Bone marrow (tissue), 2 donors: Measurements from ENCODE around the gene CLEC4E.
"Not testable (repeated sequence)": the region's sequence is repeated elsewhere in the genome, so short reads cannot be mapped to it uniquely, and the experiment has no call there.

Source experiments
- DNase-seq, 2 donors: peaks; one replicate each; lab custom pipeline; 2025; lab: John Stamatoyannopoulos, UW

Gene CLEC4E, protein sequence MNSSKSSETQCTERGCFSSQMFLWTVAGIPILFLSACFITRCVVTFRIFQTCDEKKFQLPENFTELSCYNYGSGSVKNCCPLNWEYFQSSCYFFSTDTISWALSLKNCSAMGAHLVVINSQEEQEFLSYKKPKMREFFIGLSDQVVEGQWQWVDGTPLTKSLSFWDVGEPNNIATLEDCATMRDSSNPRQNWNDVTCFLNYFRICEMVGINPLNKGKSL

DNA sequence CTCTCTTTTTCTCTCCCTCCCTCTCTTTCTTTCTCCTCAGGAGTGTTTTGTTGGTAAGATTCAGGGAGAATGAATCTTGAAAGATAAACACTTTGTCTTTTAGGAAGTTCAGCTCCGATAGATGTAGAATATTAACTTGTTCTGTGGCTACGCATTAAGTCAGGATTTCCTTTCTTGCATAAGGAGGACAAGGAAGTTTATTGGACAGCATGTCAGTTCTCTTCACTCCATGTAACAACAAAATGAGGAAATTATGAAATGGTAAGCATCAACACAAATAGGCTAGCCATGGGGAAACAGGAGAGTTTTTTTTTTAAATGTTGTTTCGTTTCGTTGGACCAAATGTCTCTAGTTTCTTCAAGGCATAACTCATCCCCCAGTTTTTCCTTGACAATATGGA is at the start of gene CLEC4E:
CLEC4E (minus strand) TSS at position 75 of the 400 bp plus-strand sequence. CDS start 108 bp downstream, outside the sequence.
- not testable (repeated sequence) for DNase-seq

DNA sequence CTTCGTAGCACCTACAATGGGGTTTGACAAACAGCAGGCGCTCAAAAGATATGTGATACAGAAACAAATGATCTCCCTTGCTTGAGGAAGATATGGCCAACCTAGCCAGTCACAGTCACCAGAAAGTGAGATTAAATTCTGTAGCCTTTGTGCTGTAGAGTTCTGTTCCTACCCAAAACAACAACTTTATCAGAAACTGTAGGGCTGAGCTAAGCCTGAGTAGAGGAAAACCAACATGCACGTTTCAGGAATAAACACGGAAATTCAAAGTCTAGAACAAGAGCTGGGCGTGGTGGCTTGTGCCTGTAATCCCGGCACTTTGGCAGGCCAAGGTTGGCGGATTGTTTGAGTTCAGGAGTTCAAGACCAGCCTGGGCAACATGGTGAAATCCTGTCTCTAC is 49.0 kb upstream of the CLEC4E start:
- no peak for DNase-seq

DNA sequence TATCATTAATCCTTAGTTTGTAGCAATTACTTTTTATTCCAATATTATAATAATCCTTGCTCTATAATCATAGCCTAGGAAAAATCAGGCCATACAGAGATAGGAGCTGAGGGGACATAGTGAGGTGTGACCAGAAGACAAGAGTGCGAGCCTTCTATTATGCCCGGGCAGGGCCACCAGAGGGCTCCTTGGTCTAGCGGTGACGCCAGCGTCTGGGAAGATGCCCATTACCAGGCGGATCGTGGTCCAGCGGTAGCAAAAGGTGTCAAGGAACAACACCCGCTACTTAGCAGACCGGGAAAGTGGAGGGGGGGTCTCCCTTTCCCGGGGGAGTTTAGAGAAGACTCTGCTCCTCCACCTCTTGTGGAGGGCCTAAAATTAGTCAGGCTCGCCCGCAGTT is 43.8 kb upstream of the CLEC4E start:
- not testable (repeated sequence) for DNase-seq

DNA sequence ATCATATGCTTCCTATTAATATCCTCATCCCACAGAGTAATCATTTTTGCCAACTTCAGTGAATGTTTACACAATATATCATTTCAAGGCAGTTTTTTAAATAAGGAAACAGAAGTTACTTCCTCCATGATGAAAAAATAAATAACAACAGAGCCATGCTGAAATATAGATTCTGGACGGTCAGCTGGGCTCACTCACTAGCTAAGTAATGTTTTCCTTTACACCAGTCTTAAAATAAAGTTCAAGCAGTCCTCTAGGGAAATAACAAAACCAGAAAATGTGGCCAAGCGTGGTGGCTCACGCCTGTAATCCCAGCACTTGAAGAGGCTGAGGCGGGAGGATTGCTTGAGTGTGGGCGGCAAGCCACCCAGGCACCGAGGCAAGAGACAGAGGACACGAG is 43.3 kb upstream of the CLEC4E start:
- DNase-seq: no peak

DNA sequence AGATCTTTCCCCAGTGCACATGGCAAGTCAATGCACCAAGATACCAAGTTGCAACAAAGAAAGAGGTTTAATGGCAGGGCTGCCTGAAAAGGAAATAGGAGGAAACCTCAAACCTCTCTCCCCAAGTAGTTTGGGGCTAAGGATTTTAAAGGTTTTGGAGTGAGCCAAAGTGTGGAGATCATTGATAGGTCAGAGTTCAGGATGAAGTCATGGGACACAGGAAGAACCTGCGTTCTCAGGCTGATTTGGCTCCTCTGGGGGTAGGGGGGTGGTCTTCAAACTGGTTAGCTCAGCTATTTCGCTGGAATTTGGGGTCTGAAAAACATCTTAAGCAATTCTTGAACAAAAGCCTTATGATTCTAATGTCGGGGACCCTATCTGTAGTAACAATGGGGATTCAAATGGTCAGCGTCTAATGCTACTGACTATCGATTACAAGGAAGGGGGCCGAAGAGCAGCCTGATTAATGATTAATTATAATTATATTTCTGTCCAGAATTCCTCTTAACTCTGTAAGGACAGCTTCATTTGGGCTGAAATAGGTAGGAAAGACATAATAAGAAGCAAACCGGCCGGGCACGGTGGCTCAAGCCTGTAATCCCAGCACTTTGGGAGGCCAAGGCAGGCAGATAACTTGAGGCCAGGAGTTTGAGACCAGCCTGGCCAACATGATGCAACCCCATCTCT is 40.5 kb upstream of the CLEC4E start:
- DNase-seq: no peak

DNA sequence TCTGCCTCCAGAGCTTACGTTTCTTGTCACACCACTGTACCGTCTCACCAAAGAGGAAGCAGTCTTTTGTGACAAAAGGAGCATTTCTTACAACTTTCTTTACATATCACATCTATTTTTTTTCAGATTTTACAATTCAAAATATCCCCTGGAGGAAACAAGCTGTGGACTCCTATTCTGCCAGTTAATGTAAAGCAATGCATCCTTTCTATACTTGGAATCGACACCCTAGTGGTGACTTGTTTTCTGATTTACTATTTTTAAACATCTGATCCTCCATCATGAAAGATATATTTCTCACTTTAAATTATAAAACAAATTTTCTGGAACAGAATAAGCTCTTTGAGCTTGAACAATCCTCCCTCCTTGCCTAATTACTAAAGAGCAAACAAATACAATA is 37.2 kb upstream of the CLEC4E start:
- DNase-seq: no peak

DNA sequence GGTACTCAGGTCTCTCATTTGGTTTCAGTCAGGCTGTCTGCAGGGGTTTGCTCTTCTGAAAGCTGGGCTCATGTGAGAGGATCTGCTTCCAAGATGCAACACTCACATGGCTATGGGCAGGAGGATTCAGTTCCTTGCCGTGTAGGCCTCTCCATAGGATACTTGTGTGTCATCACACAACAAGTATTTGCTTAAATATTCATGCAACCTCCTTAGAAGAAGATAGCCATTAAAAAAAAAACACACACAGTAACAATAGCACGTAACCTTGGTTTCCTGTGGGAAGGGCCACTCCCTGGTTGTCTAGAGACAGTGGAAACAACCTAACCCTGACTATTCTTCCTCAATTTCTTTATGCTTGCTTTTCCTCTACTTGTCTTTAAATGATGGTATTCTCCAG is 31.8 kb upstream of the CLEC4E start:
- no peak for DNase-seq

DNA sequence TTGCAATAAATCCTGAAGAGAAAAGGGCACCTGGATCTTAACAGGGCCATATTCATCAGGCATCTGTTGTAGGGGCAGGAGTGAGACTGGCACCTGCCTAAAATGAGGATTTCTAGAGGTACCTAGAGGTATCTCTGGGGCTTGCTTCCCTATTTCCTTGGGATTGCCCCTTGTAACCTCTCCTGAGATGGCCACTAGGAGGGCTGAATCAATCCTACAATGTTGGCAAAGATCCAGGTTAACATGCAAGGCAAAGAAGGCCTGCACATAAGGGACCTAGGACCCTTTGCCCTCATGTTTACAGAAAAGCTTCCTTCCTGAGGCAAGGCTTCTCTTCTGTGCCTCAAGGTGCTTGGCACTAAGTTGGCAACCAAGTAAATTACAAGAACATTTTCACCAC is 25.8 kb upstream of the CLEC4E start:
- no peak for DNase-seq

DNA sequence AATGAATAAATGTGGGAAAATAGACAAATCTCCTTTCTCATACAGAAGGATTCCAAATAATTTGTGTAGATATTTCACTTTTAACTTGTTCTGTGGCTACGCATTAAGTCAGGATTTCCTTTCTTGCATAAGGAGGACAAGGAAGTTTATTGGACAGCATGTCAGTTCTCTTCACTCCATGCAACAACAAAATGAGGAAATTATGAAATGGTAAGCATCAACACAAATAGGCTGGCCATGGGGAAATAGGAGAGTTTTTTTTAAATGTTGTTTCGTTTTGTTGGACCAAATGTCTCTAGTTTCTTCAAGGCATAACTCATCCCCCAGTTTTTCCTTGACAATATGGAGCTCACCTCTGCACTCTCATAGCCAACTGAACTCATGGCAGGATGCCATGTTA is 25.3 kb upstream of the CLEC4E start:
- DNase-seq: not testable (repeated sequence)

DNA sequence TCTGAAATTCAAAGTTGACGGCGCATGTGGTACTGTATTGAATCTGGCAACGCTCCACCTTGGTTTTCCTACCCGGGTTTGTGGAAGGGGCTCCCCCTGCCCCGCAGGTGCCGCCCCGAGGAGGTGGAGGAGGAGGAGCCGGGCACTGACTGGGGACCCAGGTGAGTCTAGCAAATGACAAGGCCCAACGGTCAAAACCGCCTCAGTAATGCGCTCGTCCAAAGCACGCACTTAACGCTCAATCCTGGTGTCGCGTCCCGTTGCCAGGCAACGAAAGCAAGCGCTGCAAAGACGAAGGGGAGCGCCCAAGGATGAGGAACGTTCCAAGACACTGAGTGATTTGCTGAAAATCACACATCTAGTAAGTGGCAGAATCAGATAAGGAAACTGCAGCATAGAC is 24.0 kb upstream of the CLEC4E start:
- no peak for DNase-seq

DNA sequence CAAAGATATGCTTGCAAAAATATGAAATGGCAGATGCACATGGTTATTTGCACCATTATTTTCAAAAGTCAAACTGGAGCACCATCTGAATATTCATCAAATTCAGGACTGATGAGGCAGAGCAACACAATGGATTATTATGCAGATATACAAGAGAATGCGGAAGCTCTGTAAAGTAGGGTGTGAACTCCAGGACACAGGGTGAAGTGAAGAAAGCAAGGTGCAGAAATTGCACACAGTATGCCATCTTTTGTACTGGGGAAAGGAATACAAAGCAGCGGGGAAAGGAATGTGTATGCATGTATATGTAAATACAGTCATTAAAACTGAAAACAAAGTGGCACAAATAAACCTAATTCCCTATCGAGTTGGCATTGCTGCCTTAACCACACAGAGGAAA is 22.7 kb upstream of the CLEC4E start:
- DNase-seq: no peak

DNA sequence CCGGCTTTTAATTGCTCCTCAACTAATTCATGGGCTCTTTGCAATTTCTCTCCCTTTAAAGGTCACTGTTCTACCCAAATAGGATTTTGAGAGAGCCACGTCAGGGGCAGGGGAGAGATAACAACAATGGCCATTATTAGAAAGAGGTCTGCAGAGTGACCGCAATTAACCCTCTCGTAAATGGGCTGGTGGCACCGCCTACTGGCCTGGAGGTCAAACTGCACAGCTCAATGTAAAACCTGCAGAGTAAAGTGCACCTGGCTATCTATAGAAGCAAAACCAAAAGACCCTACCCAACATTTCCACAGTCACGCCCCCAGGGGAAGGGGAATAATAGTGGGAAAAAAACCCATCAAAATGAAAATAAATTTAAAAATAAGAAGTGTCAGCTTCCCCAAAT is 21.6 kb upstream of the CLEC4E start:
- no peak for DNase-seq

DNA sequence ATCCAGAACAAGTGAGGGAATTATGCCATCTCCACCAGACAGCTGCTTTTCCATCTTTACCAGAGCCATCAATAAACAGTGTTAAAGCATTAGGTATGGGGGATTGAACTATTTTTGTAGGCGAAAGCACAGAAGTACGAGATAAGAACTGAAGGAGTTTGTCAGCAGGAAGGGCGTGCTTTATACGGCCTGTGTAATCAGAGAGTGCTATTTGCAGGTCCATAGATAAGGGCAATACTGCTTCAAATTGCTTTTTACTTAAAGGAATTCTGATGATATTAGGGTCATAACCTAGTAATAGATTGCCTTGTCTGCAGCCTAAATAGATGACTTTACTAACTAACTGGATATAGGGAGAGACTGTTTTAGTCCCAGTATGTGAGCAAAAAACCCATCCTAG is 20.3 kb upstream of the CLEC4E start:
- DNase-seq: no peak

DNA sequence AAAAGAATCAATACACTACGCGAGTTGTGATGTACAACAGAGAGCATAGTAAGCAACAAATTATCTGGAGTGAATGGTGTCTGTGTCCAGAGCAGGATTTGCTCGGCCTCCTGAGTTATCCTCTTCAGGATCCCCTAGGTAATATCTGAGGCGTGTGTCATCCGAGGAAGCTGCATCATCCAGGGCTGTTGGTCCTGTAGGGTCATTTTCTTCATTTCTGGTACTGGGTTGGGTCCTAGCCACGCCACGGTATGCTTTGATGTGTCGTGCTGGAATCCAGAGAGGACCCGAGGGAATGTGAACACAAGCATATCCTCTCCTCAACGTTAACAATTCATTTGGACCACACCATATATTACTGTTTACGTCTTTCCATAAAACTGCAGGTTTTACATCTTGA is 19.0 kb upstream of the CLEC4E start:
- DNase-seq: no peak

DNA sequence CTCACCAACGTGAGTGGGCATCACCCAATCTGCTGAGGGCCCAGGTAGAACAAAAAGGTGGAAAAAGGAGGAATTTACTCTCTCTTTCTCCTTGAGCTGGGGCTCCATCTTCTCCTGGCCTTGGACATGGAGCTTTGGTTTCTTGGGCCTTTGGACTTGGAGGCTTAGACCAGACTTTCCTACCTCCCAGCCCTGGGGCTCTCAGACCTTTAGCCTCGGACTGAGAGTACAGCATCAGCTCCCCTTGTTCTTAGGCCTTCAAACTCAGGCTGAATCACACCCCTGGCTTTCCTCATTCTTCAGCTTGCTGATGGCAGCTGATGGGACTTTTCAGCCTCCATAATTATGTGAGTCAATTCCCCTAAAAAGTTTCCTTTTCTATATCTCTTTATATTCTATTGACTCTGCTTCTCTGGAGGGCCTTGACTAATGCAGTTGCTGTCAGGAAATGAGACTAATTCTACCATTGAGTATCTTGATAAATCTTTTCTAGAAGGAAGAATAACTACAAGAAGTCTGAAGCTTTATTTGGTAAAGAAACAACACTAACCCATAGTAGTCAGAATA is 15.9 kb upstream of the CLEC4E start:
- DNase-seq: no peak

DNA sequence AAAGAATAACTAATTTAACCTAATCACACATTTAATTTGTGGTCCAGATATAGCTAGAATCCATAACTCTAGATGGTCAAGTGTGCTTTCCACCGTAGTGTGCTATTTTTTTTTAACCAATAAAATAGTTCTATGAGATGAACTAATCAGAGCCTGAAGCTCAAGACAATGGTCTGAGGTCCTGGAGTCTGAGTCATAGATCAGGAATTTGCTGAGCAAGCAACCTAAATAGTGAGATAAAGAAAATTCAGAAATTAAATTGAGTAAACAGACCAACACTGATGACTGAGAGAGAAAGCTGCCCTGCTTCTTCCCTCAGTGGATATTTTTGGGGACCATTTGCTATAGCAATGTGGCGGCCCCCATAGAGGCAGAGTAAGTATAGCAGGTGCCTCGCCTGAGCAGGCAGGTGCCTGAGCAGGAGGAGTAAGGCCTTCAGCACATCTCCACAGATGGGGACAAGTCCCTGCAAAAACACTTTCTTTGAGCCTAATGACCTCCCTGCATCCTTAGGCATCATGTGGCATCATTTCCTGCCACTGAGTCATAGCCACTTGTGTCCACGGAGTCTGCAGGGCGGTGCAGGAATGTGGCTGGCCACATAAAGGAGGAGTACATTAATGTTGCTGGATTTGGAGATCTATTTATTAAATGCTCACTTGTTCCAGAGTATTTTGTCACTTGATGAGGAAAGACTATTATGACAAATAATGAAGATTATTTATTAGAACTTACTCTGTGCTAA is 13.9 kb upstream of the CLEC4E start:
- DNase-seq: no peak

DNA sequence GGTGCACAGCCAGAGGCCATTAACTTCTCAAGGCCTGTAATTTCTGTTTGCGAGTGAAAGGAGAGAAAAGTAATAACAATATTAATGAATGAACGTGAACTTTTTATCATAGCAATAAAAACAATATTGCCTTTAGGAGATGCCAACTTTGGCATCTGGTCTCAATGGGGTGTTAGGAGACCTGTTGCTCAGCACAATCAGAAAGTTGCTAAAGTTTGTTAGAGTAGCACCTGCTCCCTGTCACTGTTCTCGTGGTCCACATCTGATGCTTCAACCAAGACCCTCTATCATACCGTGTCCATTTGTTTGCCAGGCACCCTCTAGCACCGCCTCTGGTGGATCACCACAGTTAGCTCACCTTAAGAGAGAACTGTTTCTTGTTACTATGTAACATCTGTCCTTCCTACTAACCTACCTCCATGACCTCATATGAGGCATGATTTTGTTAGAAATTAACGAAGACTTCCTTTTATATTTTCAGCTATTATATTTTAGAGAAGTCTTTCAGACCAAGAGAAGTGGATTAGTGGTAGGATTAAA is 12.5 kb upstream of the CLEC4E start:
- DNase-seq: no peak

DNA sequence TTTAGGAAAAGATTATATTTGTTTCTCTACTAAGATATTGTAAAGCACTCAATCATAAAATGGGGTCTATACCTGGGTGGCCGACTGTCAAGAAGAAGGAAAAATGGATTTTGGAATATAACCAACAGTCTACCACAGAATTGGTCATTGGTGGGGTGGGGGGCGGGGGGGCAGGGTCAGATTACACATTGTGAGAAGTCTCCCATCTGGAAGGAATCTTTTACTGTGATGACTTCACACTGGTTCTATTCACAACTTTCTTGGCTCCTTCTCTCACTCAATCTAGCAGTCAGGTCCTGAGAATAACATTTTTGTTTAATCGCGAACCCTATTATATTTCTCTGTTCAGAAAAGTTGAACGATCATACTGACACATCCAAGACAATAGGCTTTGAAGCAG is 8.7 kb upstream of the CLEC4E start:
- DNase-seq: no peak

DNA sequence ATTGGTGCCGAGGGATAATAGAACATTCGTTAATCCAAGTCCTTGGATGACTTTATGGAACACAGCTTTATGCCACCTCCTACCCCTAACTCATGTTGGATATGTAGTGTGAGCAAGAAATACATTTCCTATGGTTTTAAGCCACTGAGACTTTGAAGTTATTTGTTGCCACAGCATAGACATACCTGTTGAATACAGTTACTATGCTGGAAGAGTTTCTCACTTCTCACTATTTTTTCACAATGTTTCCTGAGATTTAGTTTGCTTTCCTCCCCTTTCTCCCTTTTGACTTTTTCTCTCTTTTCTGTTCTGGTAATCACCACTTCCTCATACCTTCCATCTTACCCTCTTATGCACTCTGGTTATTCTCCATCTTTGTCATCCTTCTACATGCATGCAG is 7.5 kb upstream of the CLEC4E start:
- DNase-seq: no peak

DNA sequence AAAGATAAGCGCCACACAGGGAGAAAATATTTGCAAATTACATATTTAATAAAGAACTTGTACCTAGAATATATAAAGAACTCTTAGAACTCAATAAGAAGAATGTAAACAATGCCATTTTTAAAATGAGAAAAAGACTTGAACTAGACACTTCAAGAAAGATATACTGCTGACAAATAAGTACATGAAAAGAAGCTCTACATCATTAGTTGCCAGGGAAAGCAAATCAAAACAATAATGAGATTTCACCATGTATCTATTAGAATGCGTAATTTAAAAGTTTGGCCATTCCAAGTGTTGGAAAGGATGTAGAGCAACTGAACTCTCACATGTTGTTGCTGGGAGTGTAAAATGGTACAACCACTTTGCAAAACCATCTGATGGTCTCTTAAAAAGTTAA is 6.9 kb upstream of the CLEC4E start:
- no peak for DNase-seq

DNA sequence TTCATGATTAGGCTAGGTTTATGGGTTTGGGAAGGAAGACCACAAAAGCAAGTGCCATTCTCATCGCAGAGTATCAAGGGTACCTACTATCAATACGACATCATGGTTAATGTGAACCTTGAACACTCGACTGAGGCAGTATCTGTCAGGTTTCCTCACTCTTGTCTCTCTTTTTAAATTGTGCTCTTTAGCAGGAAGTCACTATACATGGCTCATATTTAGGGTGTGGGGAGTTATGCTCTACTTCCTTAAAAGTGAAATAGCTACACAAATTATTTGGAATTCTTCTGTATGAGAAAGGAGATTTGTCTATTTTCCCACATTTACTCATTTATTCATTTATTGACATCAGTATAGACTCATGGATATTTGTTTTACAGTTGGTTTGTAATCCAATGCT is 5.9 kb upstream of the CLEC4E start:
- no peak for DNase-seq

DNA sequence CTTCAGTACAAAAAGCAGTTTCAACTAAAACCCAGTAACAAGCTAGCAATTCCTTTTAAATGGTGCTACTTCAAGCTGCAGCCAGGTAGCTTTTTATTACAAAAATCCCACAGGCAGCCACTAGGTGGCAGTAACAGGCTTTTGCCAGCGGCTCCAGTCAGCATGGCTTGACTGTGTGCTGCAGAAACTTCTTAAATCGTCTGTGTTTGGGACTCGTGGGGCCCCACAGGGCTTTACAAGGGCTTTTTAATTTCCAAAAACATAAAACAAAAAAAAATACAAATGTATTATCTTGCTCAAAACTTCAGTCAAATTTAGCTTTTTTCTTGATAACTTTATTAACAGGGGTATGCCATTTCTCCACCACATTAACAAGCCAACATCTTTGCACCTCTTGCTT is 3.6 kb upstream of the CLEC4E start:
- peak; percentile 16 to 21 for DNase-seq

DNA sequence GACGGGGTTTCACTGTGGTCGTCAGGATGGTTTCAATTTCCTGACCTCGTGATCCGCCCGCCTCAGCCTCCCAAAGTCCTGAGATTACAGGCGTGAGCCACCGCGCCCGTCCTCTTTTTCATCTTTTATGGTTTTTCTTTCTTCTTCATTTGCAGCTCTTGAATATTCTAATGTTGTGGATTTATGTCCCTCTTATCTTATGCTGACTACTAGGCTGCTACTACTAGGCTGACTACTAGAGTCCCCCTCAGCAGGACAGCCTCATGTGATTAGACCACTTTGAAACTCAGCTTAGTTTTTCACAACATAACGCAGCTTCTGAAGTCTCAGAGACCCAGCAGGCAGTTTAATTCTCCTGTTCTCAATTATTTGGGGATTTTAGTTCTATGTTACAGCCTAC is 857 bp upstream of the CLEC4E start:
- no peak for DNase-seq
